GM18498 (cell line): ENCODE results near the gene EHD4.

Source experiments
- ATAC-seq: cut with Tn5 transposase; IDR thresholded peaks from one replicate; pipeline ENCODE4 v1.9.1; 2021; ENCODE audit warnings: mild to moderate bottlenecking, moderate library complexity; ENCODE audit not compliant: unreplicated experiment

The EHD4 gene

GRCh38 chr15:41921167-41921566 lies 51.2 kb downstream of the EHD4 start:
- no peak for ATAC-seq

GRCh38 chr15:41919954-41920538 lies 52.3 kb downstream of the EHD4 start:
- no peak for ATAC-seq

- ATAC-seq: no peak
Measured at GRCh38 chr15:41919201-41919820, 53.0 kb downstream of the EHD4 start.

GRCh38 chr15:41918506-41919126 lies 53.7 kb downstream of the EHD4 start:
- ATAC-seq: no peak

- no peak for ATAC-seq
Measured at GRCh38 chr15:41917767-41918430, 54.5 kb downstream of the EHD4 start.

- no peak for ATAC-seq
Measured at GRCh38 chr15:41915255-41915994, 56.9 kb downstream of the EHD4 start.

- ATAC-seq: no peak
Measured at GRCh38 chr15:41914411-41914810, 57.9 kb downstream of the EHD4 start.

- ATAC-seq: no peak
Measured at GRCh38 chr15:41913256-41913655, 59.1 kb downstream of the EHD4 start.

- no peak for ATAC-seq
Measured at GRCh38 chr15:41911691-41912345, 60.5 kb downstream of the EHD4 start.

GRCh38 chr15:41908736-41909461 lies 63.5 kb downstream of the EHD4 start:
- ATAC-seq: no peak

GRCh38 chr15:41907141-41907540 lies 65.2 kb downstream of the EHD4 start:
- no peak for ATAC-seq

GRCh38 chr15:41906608-41907007 lies 65.7 kb downstream of the EHD4 start:
- no peak for ATAC-seq

GRCh38 chr15:41905036-41905793 lies 67.1 kb downstream of the EHD4 start:
- ATAC-seq: peak; percentile 21

- ATAC-seq: peak; percentile 68
Measured at GRCh38 chr15:41904541-41905005, 67.8 kb downstream of the EHD4 start.

GRCh38 chr15:41903782-41904181 lies 68.6 kb downstream of the EHD4 start:
- no peak for ATAC-seq

GRCh38 chr15:41901431-41901830 lies 70.9 kb downstream of the EHD4 start:
- ATAC-seq: no peak

GRCh38 chr15:41900526-41901380 lies 71.6 kb downstream of the EHD4 start:
- no peak for ATAC-seq

GRCh38 chr15:41899854-41900442 lies 72.4 kb downstream of the EHD4 start:
- no peak for ATAC-seq
